H1 (cell line): ENCODE results near the gene ALG14. TPM values are rescaled to one million over a fixed set of nuclear protein-coding genes. Genes with fewer than 3 reads are reported as not detected.

Source experiments
- CTCF ChIA-PET: fragments of 300-600 bp; sonication (Branson Sonifier 250); formaldehyde crosslinking; loops from one replicate; lab custom pipeline; 2021; ENCODE audit not compliant: partially characterized antibody; lab: Charles Lee
- POLR2A ChIA-PET: fragments of 300-600 bp; sonication (Branson Sonifier 250); formaldehyde crosslinking; loops from one replicate; lab custom pipeline; 2021; ENCODE audit warnings: inconsistent platforms; ENCODE audit not compliant: partially characterized antibody; lab: Charles Lee
- DNase-seq, 2 experiments: peaks; one replicate each; pipeline versions ENCODE4 v3.0.0 to v3.0.0-alpha.2; 2010 to 2022; ENCODE audit warnings: low spot score in 2 of 2, low read depth in 1 of 2, mixed read lengths in 1 of 2
- FAIRE-seq: peaks from 2 replicates; lab custom pipeline; 2011; peaks lifted over from hg19 to GRCh38; lab: Jason Lieb, UNC
- H2AFZ ChIP-seq: 2 replicates; pipeline ENCODE4 v1.8.1; 2012; ENCODE audit warnings: low read length, inconsistent platforms
- H2AK5ac ChIP-seq: 2 replicates; pipeline ENCODE4 v1.6.1; 2013; ENCODE audit warnings: low read depth, low read length
- H2BK120ac ChIP-seq: replicated peaks from 2 replicates; pipeline ENCODE3; 2013; ENCODE audit warnings: low read depth, low read length, inconsistent platforms
- H2BK12ac ChIP-seq: 2 replicates; pipeline ENCODE4 v1.6.1; 2013; ENCODE audit warnings: low read depth, low read length
- H2BK15ac ChIP-seq: 2 replicates; pipeline ENCODE4 v1.6.1; 2013; ENCODE audit warnings: low read length
- H2BK20ac ChIP-seq: 2 replicates; pipeline ENCODE4 v1.6.1; 2013; ENCODE audit warnings: low read length
- H2BK5ac ChIP-seq: 2 replicates; pipeline ENCODE4 v1.6.1; 2013; ENCODE audit warnings: low read depth, low read length
- H3K14ac ChIP-seq: 2 replicates; pipeline ENCODE4 v1.6.1; 2013; ENCODE audit warnings: inconsistent platforms; ENCODE audit not compliant: insufficient read length
- H3K18ac ChIP-seq: 2 replicates; pipeline ENCODE4 v1.6.1; 2013; ENCODE audit warnings: low read length; ENCODE audit errors: extremely low read depth
- H3K23ac ChIP-seq: 2 replicates; pipeline ENCODE4 v1.6.1; 2013; ENCODE audit warnings: inconsistent platforms; ENCODE audit not compliant: insufficient read length
- H3K23me2 ChIP-seq: 2 replicates; pipeline ENCODE4 v1.6.1; 2013; ENCODE audit warnings: low read depth, low read length
- H3K27ac ChIP-seq: 2 replicates; pipeline ENCODE4 v1.6.1; 2011; ENCODE audit warnings: low read depth, low read length, inconsistent platforms
- H3K27me3 ChIP-seq, 4 experiments: replicated peaks in 1 of 4; 1 replicate in 1 of 4; 2 replicates in 3 of 4; pipeline versions ENCODE4 v1.6.1 to v1.8.1; 2011 to 2013; ENCODE audit warnings: low read length in 3 of 4, mild to moderate bottlenecking in 3 of 4, inconsistent platforms in 2 of 4, mixed read lengths in 2 of 4, moderate library complexity in 1 of 4; ENCODE audit not compliant: control insufficient read depth in 3 of 4, insufficient read depth in 3 of 4; ENCODE audit errors: extremely low read depth in 1 of 4
- H3K36me3 ChIP-seq, 4 experiments: 2 replicates each; pipeline versions ENCODE4 v1.6.1 to v1.8.1; 2011 to 2013; ENCODE audit warnings: mild to moderate bottlenecking in 4 of 4, low read length in 3 of 4, moderate library complexity in 2 of 4, control low read depth in 1 of 4, inconsistent platforms in 1 of 4; ENCODE audit not compliant: insufficient read depth in 4 of 4, control insufficient read depth in 2 of 4
- H3K4ac ChIP-seq: replicated peaks from 2 replicates; pipeline ENCODE3; 2013; ENCODE audit warnings: low read length, low read depth, mixed read lengths, inconsistent platforms; ENCODE audit not compliant: insufficient read length
- H3K4me1 ChIP-seq, 4 experiments: replicated peaks in 1 of 4; 1 replicate in 1 of 4; 2 replicates in 3 of 4; pipeline versions ENCODE4 v1.6.1 to v1.8.1; 2011 to 2013; ENCODE audit warnings: low read length in 3 of 4, inconsistent platforms in 2 of 4, mixed read lengths in 1 of 4; ENCODE audit not compliant: insufficient read depth in 4 of 4, control insufficient read depth in 3 of 4
- H3K4me2 ChIP-seq, 2 experiments: 2 replicates each; pipeline versions ENCODE4 v1.6.1 to v1.8.1; 2011 to 2013; ENCODE audit warnings: low read depth in 2 of 2, low read length in 2 of 2, control low read depth in 1 of 2, inconsistent platforms in 1 of 2, mild to moderate bottlenecking in 1 of 2; ENCODE audit not compliant: insufficient read depth in 1 of 2
- H3K4me3 ChIP-seq, 4 experiments: fragments of 200-600, 300-600 bp in 1 of 4; sonication (generic), shearing (Covaris generic), sonication (Bioruptor Twin) in 1 of 4; 2 replicates each; pipeline versions ENCODE4 v1.5.1 to v1.8.1; 2011 to 2016; ENCODE audit warnings: low read length in 4 of 4, low read depth in 3 of 4, control low read depth in 2 of 4, inconsistent platforms in 2 of 4, mild to moderate bottlenecking in 2 of 4, mixed read lengths in 1 of 4, moderate library complexity in 1 of 4; ENCODE audit not compliant: insufficient read depth in 2 of 4; ENCODE audit errors: extremely low read depth in 1 of 4
- H3K56ac ChIP-seq: replicated peaks from 2 replicates; pipeline ENCODE3; 2013; ENCODE audit warnings: low read depth, mild to moderate bottlenecking, mixed read lengths, low read length, inconsistent platforms; ENCODE audit not compliant: insufficient read length
- H3K79me1 ChIP-seq: 2 replicates; pipeline ENCODE4 v1.6.1; 2013; ENCODE audit warnings: low read depth, low read length, control low read depth
- H3K79me2 ChIP-seq, 2 experiments: 2 replicates each; pipeline versions ENCODE4 v1.6.1 to v1.8.1; 2012 to 2013; ENCODE audit warnings: low read length in 2 of 2, mild to moderate bottlenecking in 2 of 2, inconsistent platforms in 1 of 2; ENCODE audit not compliant: insufficient read depth in 2 of 2, control insufficient read depth in 1 of 2
- H3K9ac ChIP-seq, 4 experiments: replicated peaks in 1 of 4; 1 replicate in 1 of 4; 2 replicates in 3 of 4; pipeline versions ENCODE4 v1.6.1 to v1.8.1; 2011 to 2013; ENCODE audit warnings: low read depth in 3 of 4, low read length in 3 of 4, control low read depth in 2 of 4, mild to moderate bottlenecking in 2 of 4, moderate library complexity in 2 of 4, inconsistent platforms in 1 of 4; ENCODE audit errors: extremely low read depth in 1 of 4
- H3K9me3 ChIP-seq, 2 experiments: 2 replicates each; pipeline versions ENCODE4 v1.6.1 to v1.8.1; 2012 to 2013; ENCODE audit warnings: mild to moderate bottlenecking in 2 of 2, moderate library complexity in 2 of 2, control low read depth in 1 of 2, inconsistent platforms in 1 of 2, low read depth in 1 of 2, low read length in 1 of 2, mixed read lengths in 1 of 2; ENCODE audit not compliant: insufficient read depth in 2 of 2
- H4K20me1 ChIP-seq, 2 experiments: replicated peaks in 1 of 2; 2 replicates each; pipeline versions ENCODE3 to v1.8.1; 2011 to 2013; ENCODE audit warnings: inconsistent platforms in 2 of 2, low read length in 2 of 2, mild to moderate bottlenecking in 1 of 2; ENCODE audit not compliant: insufficient read depth in 2 of 2, control insufficient read depth in 1 of 2
- H4K5ac ChIP-seq: 2 replicates; pipeline ENCODE4 v1.6.1; 2013; ENCODE audit warnings: low read length, low read depth, mixed read lengths, inconsistent platforms; ENCODE audit not compliant: insufficient read length
- H4K8ac ChIP-seq: 2 replicates; pipeline ENCODE4 v1.8.0; 2013; ENCODE audit warnings: mild to moderate bottlenecking, moderate library complexity, low read length, inconsistent platforms; ENCODE audit not compliant: insufficient read depth; ENCODE audit errors: extremely low read depth
- H4K91ac ChIP-seq: replicated peaks from 2 replicates; pipeline ENCODE3; 2013; ENCODE audit warnings: low read length, mixed read lengths, inconsistent platforms; ENCODE audit not compliant: insufficient read length
- ATF3 ChIP-seq: IDR thresholded peaks from 2 replicates; pipeline ENCODE4 v1.6.1; 2011; ENCODE audit warnings: low read depth, mild to moderate bottlenecking, low read length; ENCODE audit not compliant: insufficient read depth
- CBX5 ChIP-seq: fragments of 300-800, 300-1000 bp; sonication (generic); IDR thresholded peaks from 2 replicates; pipeline ENCODE4 v1.7.1; 2016; ENCODE audit warnings: antibody characterized with exemption, low read length, low read depth
- CHD1 ChIP-seq: IDR thresholded peaks from 2 replicates; pipeline ENCODE4 v1.6.1; 2012; ENCODE audit warnings: low read depth, low read length, improper control_type of control experiment
- CREB1 ChIP-seq: IDR thresholded peaks from 2 replicates; pipeline ENCODE4 v1.6.1; 2012; ENCODE audit warnings: inconsistent platforms
- HDAC2 ChIP-seq, 2 experiments: fragments of 300-600 bp in 1 of 2; sonication (generic) in 1 of 2; IDR thresholded peaks; 2 replicates each; pipeline ENCODE4 v1.6.1; 2011 to 2012; ENCODE audit warnings: low read depth in 2 of 2, low read length in 2 of 2, mild to moderate bottlenecking in 2 of 2, moderate library complexity in 2 of 2, borderline replicate concordance in 1 of 2, inconsistent platforms in 1 of 2
- JUN ChIP-seq: IDR thresholded peaks from 2 replicates; pipeline ENCODE4 v1.6.1; 2011; ENCODE audit warnings: low read depth, mild to moderate bottlenecking, improper control_type of control experiment, low read length
- KDM1A ChIP-seq: fragments of 200-600, 300-600 bp; sonication (generic); IDR thresholded peaks from 2 replicates; pipeline ENCODE4 v1.7.1; 2016; ENCODE audit warnings: mild to moderate bottlenecking, low read length, borderline replicate concordance
- MAFK ChIP-seq: IDR thresholded peaks from 2 replicates; pipeline ENCODE4 v1.6.1; 2012; ENCODE audit warnings: low read depth, mild to moderate bottlenecking, improper control_type of control experiment, low read length
- NRF1 ChIP-seq: IDR thresholded peaks from 2 replicates; pipeline ENCODE4 v1.6.1; 2011; ENCODE audit warnings: mild to moderate bottlenecking, low read depth, low read length, improper control_type of control experiment
- RNF2 ChIP-seq: fragments of 200-900, 300-1000 bp; sonication (generic); IDR thresholded peaks from 2 replicates; pipeline ENCODE4 v1.7.1; 2016; ENCODE audit warnings: borderline replicate concordance, low read depth, mild to moderate bottlenecking, antibody characterized with exemption, low read length; ENCODE audit not compliant: poor library complexity, severe bottlenecking; ENCODE audit errors: missing control alignments
- SRF ChIP-seq: IDR thresholded peaks from 2 replicates; pipeline ENCODE4 v1.6.1; 2011; ENCODE audit warnings: mild to moderate bottlenecking, low read depth, low read length, moderate library complexity
- SUZ12 ChIP-seq: fragments of 200-600 bp; sonication (generic); IDR thresholded peaks from 2 replicates; pipeline ENCODE4 v1.6.1; 2012; ENCODE audit warnings: mild to moderate bottlenecking, inconsistent platforms, low read length, moderate library complexity, mixed read lengths
- TCF12 ChIP-seq: IDR thresholded peaks from 2 replicates; pipeline ENCODE4 v1.6.1; 2011; ENCODE audit warnings: low read depth, mild to moderate bottlenecking, low read length
- WGBS, 2 experiments: shearing (Covaris generic) in 1 of 2; methylation state at CpG; one replicate each; pipeline versions ENCODE4 v1.1.6 to v1.1.7; 2013 to 2015; ENCODE audit warnings: low lambda C conversion rate in 2 of 2, mixed read lengths in 2 of 2, inconsistent platforms in 1 of 2, low coverage in 1 of 2, missing lambda C conversion rate in 1 of 2; ENCODE audit not compliant: insufficient replicate concordance in 2 of 2, insufficient coverage in 1 of 2, insufficient read length in 1 of 2; ENCODE audit errors: extremely low coverage in 1 of 2, missing lambda C conversion rate in 1 of 2; 5-methylcytosine and 5-hydroxymethylcytosine counted together
- polyA plus RNA-seq, 7 experiments: library from polyadenylated mRNA; depleted of rRNA in 3 of 7; stranded (reverse) in 5 of 7; unstranded in 2 of 7; fragments of >200 nt in 5 of 7; fragments of 200-250 nt in 2 of 7; gene quantifications; 1 replicate in 5 of 7; 2 replicates in 1 of 7; 4 replicates in 1 of 7; pipeline versions ENCODE4 v1.2.1 to v1.2.3, GENCODE V29; 2011 to 2013; ENCODE audit warnings: missing spikeins in 2 of 7, mixed read lengths in 2 of 7
- total RNA-seq: library from RNA; stranded (reverse); fragmentation: NEBNext Ultra II Directional; extraction: Animal tissue kit (Norgen Biotek cat#: 25700); gene quantifications from 2 replicates; pipeline ENCODE4 v1.2.1, GENCODE V29; 2021

Gene ALG14
- total and polyA plus RNA-seq, 2 of the 8 experiments (the other 6 are each of a cell fraction or from before 2014, with no cell fraction given), result 0.95 to 1.3 TPM

GRCh38 chr1:95080446-95080845 is 7.7 kb upstream of the ALG14 start:
- Histone ChIP-seq H2AFZ (no peak overlapping the region), H3K4me1 (peaks cover 3 to 11% (median 7%) of the 10 kb centered on the region in 4 experiments; a peak in 6 of 7 replicates), H2BK15ac (no peak overlapping the region), H2BK20ac (no peak overlapping the region), H2AK5ac (no peak overlapping the region), H4K91ac (no peak overlapping the region), H4K20me1 (no peaks in the 10 kb centered on the region), H3K4me3 (no peak overlapping the region), H3K18ac (no peak overlapping the region), H3K23me2 (no peaks in the 10 kb centered on the region; the same call in 1 of the 2 replicates), H4K5ac (no peak overlapping the region), H2BK12ac (no peak overlapping the region), H3K4me2 (no peak overlapping the region), H3K4ac (no peak overlapping the region), H3K14ac (no peak overlapping the region), H3K36me3 (no peaks in the 10 kb centered on the region), H3K27me3 (no peaks in the 10 kb centered on the region), H3K9ac (no peak overlapping the region), H3K79me1 (no peaks in the 10 kb centered on the region), H3K79me2 (no peaks in the 10 kb centered on the region), H3K27ac (no peak overlapping the region), H4K8ac (no peak overlapping the region), H2BK120ac (no peak overlapping the region), H2BK5ac (no peak overlapping the region), H3K9me3 (no peaks in the 10 kb centered on the region), H3K56ac (no peak overlapping the region), H3K23ac (no peak overlapping the region)
- CTCF ChIA-PET, result interaction anchor here (0.6 to 3.0 kb wide), 6 partner anchors 22 to 1476 kb away, joined by 3 to 9 read pairs (median 4); partner anchors contain the start of genes RWDD3 and TLCD4
- FAIRE-seq (no peak), DNase-seq (no peak)
- TF ChIP-seq CREB1 (no peak), SUZ12 (no peak), HDAC2 (IDR thresholded peaks at IDR 0.05; ENCODE audit: borderline replicate concordance in 1 of 2, low read depth in 2 of 2, low read length in 2 of 2) (no peak), JUN (no peak), NRF1 (no peak), MAFK (no peak), TCF12 (no peak), SRF (no peak), RNF2 (no peak), CBX5 (no peak), CHD1 (no peak), KDM1A (no peak), ATF3 (no peak)
- 93% methylated on average over 1 of the region's 1 CpG; no CpG with 5 or more reads in 1 of the 2 experiments for WGBS, 2 experiments
- POLR2A ChIA-PET, result no interaction called here
